Epithelial cell of proximal tubule (primary cell): Measurements from ENCODE around the gene NARS2. TPM values are rescaled to one million over a fixed set of nuclear protein-coding genes. Genes with fewer than 3 reads are reported as not detected.

Experiments
- DNase-seq: peaks from one replicate; pipeline ENCODE4 v3.0.0-alpha.2; 2011; ENCODE audit warnings: low read depth
- H3K4me3 ChIP-seq: 2 replicates; pipeline ENCODE4 v1.5.1; 2011; ENCODE audit warnings: low read depth, mild to moderate bottlenecking, low read length
- total RNA-seq: library from RNA; depleted of rRNA; stranded (reverse); fragments of >200 nt; gene quantifications from 2 replicates; pipeline ENCODE4 v1.2.3, GENCODE V29; 2015
- TF ChIP-seq, protein P1 (sequence below): conservative IDR thresholded peaks from 2 replicates; pipeline ENCODE4 v1.5.1; 2012; ENCODE audit warnings: low read depth, mild to moderate bottlenecking, low read length

NARS2 gene
- total RNA-seq, 1 donor from 2014 or later, result 28.4 TPM

DNA sequence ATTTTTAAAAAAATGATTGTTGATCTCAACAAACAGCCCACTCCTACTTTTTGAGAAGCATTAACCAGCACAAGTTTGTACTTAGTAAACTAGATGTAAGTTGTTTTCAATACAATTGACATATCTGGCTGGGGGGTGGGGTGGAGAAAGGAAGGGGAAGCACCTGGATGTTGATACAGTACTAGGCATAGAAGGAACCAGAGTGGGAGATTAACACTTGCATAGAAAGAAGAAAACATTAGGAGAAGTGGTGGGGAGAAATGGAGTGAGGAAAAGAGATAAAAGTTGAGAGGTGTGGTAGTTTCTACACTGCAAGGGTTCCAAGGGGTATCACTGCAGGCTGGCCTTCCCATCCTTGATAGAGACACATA is 146.4 kb downstream of the NARS2 start:
- TF ChIP-seq, protein P1, sequence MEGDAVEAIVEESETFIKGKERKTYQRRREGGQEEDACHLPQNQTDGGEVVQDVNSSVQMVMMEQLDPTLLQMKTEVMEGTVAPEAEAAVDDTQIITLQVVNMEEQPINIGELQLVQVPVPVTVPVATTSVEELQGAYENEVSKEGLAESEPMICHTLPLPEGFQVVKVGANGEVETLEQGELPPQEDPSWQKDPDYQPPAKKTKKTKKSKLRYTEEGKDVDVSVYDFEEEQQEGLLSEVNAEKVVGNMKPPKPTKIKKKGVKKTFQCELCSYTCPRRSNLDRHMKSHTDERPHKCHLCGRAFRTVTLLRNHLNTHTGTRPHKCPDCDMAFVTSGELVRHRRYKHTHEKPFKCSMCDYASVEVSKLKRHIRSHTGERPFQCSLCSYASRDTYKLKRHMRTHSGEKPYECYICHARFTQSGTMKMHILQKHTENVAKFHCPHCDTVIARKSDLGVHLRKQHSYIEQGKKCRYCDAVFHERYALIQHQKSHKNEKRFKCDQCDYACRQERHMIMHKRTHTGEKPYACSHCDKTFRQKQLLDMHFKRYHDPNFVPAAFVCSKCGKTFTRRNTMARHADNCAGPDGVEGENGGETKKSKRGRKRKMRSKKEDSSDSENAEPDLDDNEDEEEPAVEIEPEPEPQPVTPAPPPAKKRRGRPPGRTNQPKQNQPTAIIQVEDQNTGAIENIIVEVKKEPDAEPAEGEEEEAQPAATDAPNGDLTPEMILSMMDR, result no peak
- H3K4me3 ChIP-seq, result no peak overlapping the region
- no peak for DNase-seq

DNA sequence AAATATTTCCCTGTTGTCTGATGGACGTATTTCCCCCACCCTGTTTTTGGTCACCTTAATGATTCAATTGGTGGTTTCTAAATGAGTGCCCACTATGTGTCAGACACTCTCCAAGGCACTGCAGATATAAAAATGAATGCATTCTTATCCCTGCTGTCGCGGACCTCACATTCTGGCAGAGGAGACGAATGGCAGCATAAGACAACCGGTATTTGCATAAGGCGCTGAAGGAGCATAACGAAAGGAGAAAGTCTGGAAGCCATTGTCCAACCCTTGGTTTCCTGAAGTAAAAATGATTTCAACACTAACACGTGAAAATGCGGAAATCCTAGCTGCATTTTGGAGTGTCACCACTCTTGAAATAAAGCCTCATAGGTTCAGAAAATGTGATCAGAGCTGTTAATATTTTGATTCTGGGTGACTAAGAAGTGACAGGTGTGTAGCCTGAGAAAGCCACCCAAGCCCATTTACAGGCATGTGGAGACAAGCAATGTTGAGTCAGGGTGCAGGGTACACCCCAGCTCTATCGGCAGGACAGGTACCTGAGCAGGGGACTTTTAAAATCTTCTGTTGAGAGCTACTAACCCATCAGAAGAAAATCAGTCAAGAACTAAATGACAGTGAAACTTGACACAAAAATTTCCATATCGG is 146.9 kb downstream of the NARS2 start:
- TF ChIP-seq, protein P1, result no peak
- no peak overlapping the region for H3K4me3 ChIP-seq
- DNase-seq, result no peak

DNA sequence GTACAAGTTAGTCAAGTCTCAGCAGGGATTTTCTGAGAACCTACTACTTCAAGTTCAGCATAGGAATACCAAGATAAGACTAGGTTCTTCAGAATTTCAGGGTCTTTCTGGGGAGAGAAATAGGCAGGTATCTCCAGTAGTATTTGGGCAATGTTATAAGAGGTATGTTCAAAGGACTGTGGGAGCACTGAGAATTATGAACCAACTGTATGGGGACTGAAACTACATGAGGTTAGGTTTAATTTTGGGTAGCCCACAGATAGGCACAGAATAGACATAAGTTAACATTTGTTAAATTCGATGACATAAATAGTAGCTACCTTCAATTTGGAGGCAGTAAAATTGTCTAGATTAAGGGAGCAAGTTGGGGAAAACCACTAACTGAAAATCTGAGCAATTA is 147.8 kb downstream of the NARS2 start:
- TF ChIP-seq, protein P1, result no peak
- DNase-seq, result no peak
- no peak overlapping the region for H3K4me3 ChIP-seq

DNA sequence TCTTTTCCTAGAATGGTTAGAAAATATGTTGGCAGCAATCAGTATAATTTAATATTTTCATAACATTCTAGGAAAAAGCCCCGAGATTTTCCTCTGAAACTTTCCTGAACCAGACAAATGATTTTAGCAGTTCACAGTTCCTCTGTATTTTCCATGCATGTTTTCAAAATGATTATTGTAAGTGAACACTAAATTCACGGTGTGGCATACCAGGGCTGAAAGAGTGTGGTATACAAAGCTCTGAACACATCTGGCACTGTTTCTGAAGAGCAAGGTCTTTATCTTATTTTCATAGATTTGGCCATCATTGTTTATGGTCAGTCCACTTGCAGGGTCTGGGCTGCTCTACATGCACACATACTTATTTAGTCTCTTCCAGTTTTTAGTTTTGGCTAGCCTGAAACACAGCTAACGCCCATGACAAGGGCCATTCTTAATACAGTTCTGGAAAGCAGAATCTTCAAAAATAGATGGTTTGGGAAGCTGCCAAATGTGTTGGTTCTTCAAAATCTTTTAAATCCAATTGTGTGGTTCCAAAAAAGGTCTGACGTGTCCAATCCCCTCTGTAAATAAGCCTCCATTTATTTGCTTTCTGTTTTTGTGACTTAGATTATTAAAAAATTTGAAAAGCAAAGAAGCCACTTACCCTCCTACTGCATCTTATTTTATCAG is 149.1 kb downstream of the NARS2 start:
- TF ChIP-seq, protein P1, result no peak
- DNase-seq, result no peak
- H3K4me3 ChIP-seq, result no peak overlapping the region

DNA sequence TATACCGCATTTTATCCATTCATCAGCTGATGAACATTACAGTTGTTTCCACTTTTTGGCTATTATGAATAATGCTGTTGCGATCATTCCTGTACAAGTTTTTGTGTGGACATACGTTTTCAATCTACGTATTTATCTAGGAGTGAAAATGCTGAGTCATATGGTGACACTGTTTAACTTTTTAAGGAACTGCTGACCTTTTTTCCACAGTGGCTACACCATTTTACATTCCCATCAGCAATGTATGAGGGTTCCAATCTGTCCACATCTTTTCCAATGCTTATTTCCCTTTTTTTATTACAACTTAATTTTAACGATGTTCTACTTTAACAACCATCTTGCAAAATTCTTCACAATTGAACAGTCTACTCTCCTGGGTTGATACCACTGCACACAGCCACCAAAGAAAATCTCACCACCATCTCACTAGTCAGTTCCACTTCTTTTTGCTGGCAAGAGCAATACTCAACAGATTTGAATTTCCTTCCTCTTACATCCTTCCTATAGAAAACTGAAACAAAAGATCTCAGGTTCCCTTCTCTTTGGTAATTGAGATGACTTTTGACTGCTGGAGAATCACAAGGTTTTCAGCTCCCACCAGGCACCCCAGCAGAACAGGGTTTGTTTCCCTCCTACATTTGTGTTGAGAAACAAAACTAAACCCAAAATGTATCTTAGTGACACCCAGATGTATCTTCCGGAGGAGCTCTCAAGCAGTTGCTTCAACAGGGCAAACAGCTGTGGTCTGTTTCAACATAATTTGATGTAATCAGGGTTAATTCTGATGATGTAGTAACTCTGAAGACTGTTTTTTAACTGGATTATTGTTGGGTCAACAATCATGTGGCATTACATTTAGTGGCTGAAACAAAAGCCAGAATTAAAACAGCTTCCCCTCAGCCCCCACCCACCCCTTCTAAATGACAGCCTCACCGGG is 150.1 kb downstream of the NARS2 start:
- H3K4me3 ChIP-seq, result no peak overlapping the region
- TF ChIP-seq, protein P1, result no peak
- no peak for DNase-seq

DNA sequence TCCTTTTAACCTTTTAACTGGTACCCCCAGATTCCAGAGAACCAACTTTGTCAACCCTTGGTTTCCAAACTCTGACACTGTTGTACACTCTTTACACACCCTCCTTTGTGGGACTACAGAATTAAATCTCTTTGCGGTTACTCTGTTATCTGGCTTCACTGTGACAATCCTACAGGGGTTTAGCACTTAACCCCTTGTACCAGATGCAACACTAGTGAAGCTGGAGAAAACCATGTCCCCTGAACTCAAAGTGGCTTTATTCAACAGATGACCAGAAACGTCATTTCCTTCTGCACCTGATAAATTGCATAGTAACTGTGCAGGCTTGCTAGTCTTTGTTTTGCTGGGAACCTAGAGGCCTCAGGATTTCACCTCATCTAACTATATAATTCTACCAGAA is 151.4 kb downstream of the NARS2 start:
- TF ChIP-seq, protein P1, result no peak
- H3K4me3 ChIP-seq, result no peak overlapping the region
- DNase-seq, result no peak
